ENCODE data around the gene ALK.

Gene ALK

DNA sequence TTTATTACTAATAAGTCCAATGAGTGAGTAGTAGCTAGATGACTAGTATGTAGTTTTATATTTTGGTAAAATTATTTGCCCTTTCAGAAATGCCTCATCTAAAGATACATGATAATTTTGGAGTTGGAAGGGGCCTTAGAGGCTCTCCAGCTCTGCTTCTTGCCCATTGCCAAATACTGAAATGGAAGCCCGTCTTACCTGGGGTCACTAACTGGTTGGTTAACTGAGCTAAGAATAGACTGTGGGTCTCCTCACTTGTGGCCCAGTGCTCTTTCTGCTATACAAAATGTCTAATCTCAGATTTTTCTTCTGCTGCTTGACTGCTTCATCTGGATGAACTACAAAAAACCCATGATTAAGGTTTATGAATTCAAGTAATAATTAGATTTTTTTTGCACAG is 739.1 kb downstream of the ALK start:
- Histone ChIP-seq H3K9ac (no peak overlapping the region), H3K36me3 (ENCODE audit: insufficient read depth) (no peaks in the 10 kb centered on the region), H3K4me2 (no peak overlapping the region), H3K27ac (no peak overlapping the region), H4K20me1 (ENCODE audit: insufficient read depth) (no peaks in the 10 kb centered on the region), H3K4me1 (ENCODE audit: low read depth, poor library complexity, severe bottlenecking) (no peaks in the 10 kb centered on the region), H2AFZ (ENCODE audit: low read depth) (no peak overlapping the region), H3K27me3 (ENCODE audit: insufficient read depth, low read depth) (no peaks in the 10 kb centered on the region), H3K4me3 (IDR thresholded peaks at IDR 0.05; ENCODE audit: insufficient read depth, low read depth, low read length) (no peak overlapping the region), H3K79me2 (ENCODE audit: insufficient read depth, low read depth) (no peaks in the 10 kb centered on the region)
- TF ChIP-seq, protein P1, sequence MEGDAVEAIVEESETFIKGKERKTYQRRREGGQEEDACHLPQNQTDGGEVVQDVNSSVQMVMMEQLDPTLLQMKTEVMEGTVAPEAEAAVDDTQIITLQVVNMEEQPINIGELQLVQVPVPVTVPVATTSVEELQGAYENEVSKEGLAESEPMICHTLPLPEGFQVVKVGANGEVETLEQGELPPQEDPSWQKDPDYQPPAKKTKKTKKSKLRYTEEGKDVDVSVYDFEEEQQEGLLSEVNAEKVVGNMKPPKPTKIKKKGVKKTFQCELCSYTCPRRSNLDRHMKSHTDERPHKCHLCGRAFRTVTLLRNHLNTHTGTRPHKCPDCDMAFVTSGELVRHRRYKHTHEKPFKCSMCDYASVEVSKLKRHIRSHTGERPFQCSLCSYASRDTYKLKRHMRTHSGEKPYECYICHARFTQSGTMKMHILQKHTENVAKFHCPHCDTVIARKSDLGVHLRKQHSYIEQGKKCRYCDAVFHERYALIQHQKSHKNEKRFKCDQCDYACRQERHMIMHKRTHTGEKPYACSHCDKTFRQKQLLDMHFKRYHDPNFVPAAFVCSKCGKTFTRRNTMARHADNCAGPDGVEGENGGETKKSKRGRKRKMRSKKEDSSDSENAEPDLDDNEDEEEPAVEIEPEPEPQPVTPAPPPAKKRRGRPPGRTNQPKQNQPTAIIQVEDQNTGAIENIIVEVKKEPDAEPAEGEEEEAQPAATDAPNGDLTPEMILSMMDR (conservative IDR thresholded peaks at IDR 0.05; ENCODE audit: low read depth, low read length) = no peak

DNA sequence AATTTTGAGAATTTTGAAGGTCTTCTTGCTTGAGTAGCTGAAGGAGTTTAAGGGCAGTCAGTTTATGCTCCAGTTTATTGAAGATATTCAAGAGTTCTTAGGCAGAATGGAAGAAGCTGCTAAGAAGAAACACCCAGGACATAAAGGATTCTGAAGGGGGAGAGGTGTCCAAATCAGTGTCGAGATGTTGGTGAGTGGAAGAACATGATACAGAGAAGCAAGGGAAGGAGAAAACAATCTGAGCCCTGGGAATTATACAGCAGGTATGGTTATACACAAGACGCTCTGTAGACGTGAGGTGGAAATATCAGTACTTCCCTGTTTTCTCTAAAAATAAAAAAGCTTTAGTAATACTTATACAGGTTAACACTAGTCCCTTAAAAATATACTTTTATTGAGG is 746.0 kb downstream of the ALK start:
- Histone ChIP-seq H3K27ac (no peak overlapping the region), H2AFZ (ENCODE audit: low read depth) (no peak overlapping the region), H3K4me1 (ENCODE audit: low read depth, poor library complexity, severe bottlenecking) (no peaks in the 10 kb centered on the region), H3K36me3 (ENCODE audit: insufficient read depth) (no peaks in the 10 kb centered on the region), H3K27me3 (ENCODE audit: insufficient read depth, low read depth) (no peaks in the 10 kb centered on the region), H3K4me2 (no peak overlapping the region), H3K9ac (no peak overlapping the region), H4K20me1 (ENCODE audit: insufficient read depth) (no peaks in the 10 kb centered on the region), H3K79me2 (ENCODE audit: insufficient read depth, low read depth) (no peaks in the 10 kb centered on the region), H3K4me3 (IDR thresholded peaks at IDR 0.05; ENCODE audit: insufficient read depth, low read depth, low read length) (no peak overlapping the region)
- TF ChIP-seq, protein P1 (conservative IDR thresholded peaks at IDR 0.05; ENCODE audit: low read depth, low read length) = no peak

DNA sequence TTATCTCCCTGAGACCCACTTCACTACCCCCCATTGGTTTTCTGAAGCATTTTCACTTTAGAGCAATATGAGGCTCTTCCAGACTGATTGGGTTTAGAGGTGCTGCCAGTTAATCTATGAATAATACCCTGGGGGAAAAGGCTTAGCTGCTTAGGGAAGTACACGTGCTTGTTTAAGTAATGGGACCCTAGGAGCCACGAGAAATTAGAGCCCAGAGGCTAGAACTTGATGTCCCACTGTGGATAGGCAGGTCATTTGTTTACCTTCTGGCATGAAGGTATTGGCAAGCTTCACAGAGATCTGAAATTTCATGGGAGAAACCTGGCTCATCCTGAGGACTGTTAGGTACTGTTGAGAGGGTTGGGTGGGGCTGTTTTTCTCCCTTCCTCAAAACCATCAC is 746.4 kb downstream of the ALK start:
- H3K4me2 ChIP-seq = no peak overlapping the region
- no peaks in the 10 kb centered on the region for H3K79me2 ChIP-seq (ENCODE audit: insufficient read depth, low read depth)
- no peaks in the 10 kb centered on the region for H4K20me1 ChIP-seq (ENCODE audit: insufficient read depth)
- H2AFZ ChIP-seq (ENCODE audit: low read depth) = no peak overlapping the region
- H3K4me3 ChIP-seq (IDR thresholded peaks at IDR 0.05; ENCODE audit: insufficient read depth, low read depth, low read length) = no peak overlapping the region
- TF ChIP-seq, protein P1 (conservative IDR thresholded peaks at IDR 0.05; ENCODE audit: low read depth, low read length) = no peak
- no peak overlapping the region for H3K27ac ChIP-seq
- H3K4me1 ChIP-seq (ENCODE audit: low read depth, poor library complexity, severe bottlenecking) = no peaks in the 10 kb centered on the region
- H3K36me3 ChIP-seq (ENCODE audit: insufficient read depth) = no peaks in the 10 kb centered on the region
- H3K27me3 ChIP-seq (ENCODE audit: insufficient read depth, low read depth) = no peaks in the 10 kb centered on the region
- no peak overlapping the region for H3K9ac ChIP-seq

DNA sequence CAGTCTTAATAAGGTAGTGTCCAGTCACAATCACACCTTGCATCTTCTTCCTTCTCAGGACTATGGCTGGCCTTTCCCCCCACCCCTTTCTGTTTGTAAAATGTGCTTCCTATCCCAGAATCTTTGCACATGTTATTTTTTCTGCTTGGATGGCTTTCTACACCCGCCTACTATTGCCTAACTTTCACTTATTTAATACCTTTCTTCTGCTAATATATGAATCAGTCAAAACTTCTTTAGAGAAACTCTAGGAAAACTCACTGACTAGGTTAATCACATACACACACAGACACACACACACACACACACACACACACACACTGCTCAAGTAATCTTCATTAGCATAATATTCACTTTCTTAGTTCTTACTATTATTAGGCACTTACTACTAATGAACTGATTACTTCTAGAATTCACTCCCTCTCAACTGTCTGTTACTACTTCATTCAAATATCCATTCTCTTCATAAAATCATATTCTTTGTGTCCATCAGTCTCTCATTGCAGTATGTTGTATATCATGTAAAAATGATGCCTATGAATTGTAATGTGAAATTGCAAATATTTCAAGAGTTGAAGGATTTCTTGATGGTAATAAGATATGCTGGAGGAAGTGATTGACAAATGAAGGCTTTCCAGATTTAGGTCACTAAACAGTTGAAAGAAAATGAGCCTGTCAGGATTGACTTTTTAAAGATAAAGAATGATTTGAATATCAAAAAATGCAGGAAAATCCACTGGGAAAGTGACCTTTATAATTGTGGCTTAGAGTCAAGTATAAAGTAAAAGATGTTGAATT is 754.9 kb downstream of the ALK start:
- Histone ChIP-seq H3K27ac (no peak overlapping the region), H3K4me1 (ENCODE audit: low read depth, poor library complexity, severe bottlenecking) (no peaks in the 10 kb centered on the region), H3K4me2 (no peak overlapping the region), H3K79me2 (ENCODE audit: insufficient read depth, low read depth) (no peaks in the 10 kb centered on the region), H3K36me3 (ENCODE audit: insufficient read depth) (no peaks in the 10 kb centered on the region), H3K9ac (no peak overlapping the region), H2AFZ (ENCODE audit: low read depth) (no peak overlapping the region), H3K27me3 (ENCODE audit: insufficient read depth, low read depth) (no peaks in the 10 kb centered on the region), H3K4me3 (IDR thresholded peaks at IDR 0.05; ENCODE audit: insufficient read depth, low read depth, low read length) (no peak overlapping the region), H4K20me1 (ENCODE audit: insufficient read depth) (no peaks in the 10 kb centered on the region)
- TF ChIP-seq, protein P1 (conservative IDR thresholded peaks at IDR 0.05; ENCODE audit: low read depth, low read length) = no peak
